Suppressor macrophage treated with lipopolysaccharide for 1 hour (primary cell): ENCODE data around the gene RAB5IF.
"Not testable (repeated sequence)": the region's sequence is repeated elsewhere in the genome, so short reads cannot be mapped to it uniquely, and the experiment has no call there.

Experiments used
- DNase-seq, 3 donors: peaks; one replicate each; pipeline ENCODE4 v3.0.0-alpha.2; 2020 to 2022

Gene RAB5IF

GRCh38 chr20:36587388-36588070, 18.1 kb upstream of the RAB5IF start:
- DNase-seq: no peak

GRCh38 chr20:36591281-36591680, 14.3 kb upstream of the RAB5IF start:
- no peak for DNase-seq

- DNase-seq: peak in 1 of 3 donors; percentile 16
These were observed 13.5 kb upstream of the RAB5IF start for GRCh38 chr20:36591854-36592641.

GRCh38 chr20:36593347-36593929, 12.1 kb upstream of the RAB5IF start:
- DNase-seq: peak in 2 of 3 donors; percentile 34 to 46

GRCh38 chr20:36599912-36600345, 5.7 kb upstream of the RAB5IF start:
- DNase-seq: peak; percentile 33 to 49 (median 46)

- peak; percentile 53 to 58 (median 53) for DNase-seq
These were observed 4.0 kb upstream of the RAB5IF start for GRCh38 chr20:36601540-36601939.

GRCh38 chr20:36604952-36605398, 604 bp upstream of the RAB5IF start:
- peak; percentile 40 to 44 (median 42) for DNase-seq

GRCh38 chr20:36606158-36607066, 833 bp downstream of the RAB5IF start:
- peak; percentile 66 to 79 (median 75) for DNase-seq

GRCh38 chr20:36607586-36608387, 2.2 kb downstream of the RAB5IF start:
- peak in 1 of 3 donors; percentile 15 for DNase-seq

GRCh38 chr20:36608388-36608728, 2.8 kb downstream of the RAB5IF start:
- not testable (repeated sequence) for DNase-seq

GRCh38 chr20:36611625-36612024, 6.0 kb downstream of the RAB5IF start:
- DNase-seq: no peak

GRCh38 chr20:36613974-36614373, 8.4 kb downstream of the RAB5IF start:
- DNase-seq: no peak

GRCh38 chr20:36614781-36615557, 9.4 kb downstream of the RAB5IF start:
- DNase-seq: no peak

GRCh38 chr20:36620917-36621316, 15.3 kb downstream of the RAB5IF start:
- no peak for DNase-seq

- DNase-seq: no peak
These were observed 17.9 kb downstream of the RAB5IF start for GRCh38 chr20:36623444-36623843.

GRCh38 chr20:36624068-36624943, 18.7 kb downstream of the RAB5IF start:
- no peak for DNase-seq

- no peak for DNase-seq
These were observed 19.4 kb downstream of the RAB5IF start for GRCh38 chr20:36624944-36625324.

GRCh38 chr20:36628076-36628475, 22.5 kb downstream of the RAB5IF start:
- no peak for DNase-seq

- DNase-seq: peak in 1 of 3 donors; percentile 8
These were observed 24.4 kb downstream of the RAB5IF start for GRCh38 chr20:36629719-36630681.
